WTC11 (cell line): ENCODE measurements around the gene FHIT. TPM values are rescaled to one million over a fixed set of nuclear protein-coding genes. Genes with fewer than 3 reads are reported as not detected.

Source experiments
- ATAC-seq: fragments of 200-7000 bp; cut with Tn5 transposase; 2 replicates; pipeline ENCODE4 v1.10.0; 2021; ENCODE audit warnings: mild to moderate bottlenecking, moderate library complexity
- CTCF ChIA-PET: fragments of 300-600 bp; sonication (Branson Sonifier 250); formaldehyde crosslinking; loops from one replicate; lab custom pipeline; 2021; ENCODE audit warnings: antibody characterized with exemption; lab: Charles Lee
- POLR2A ChIA-PET: fragments of 350-600 bp; sonication (Branson Sonifier 250); formaldehyde crosslinking; loops from one replicate; lab custom pipeline; 2021; ENCODE audit warnings: antibody characterized with exemption; lab: Charles Lee
- DNase-seq: peaks from one replicate; pipeline ENCODE4 v3.0.0; 2021; ENCODE audit warnings: low spot score
- H3K27ac Mint-ChIP-seq: 2 replicates; pipeline ENCODE4 v1.8.0; 2021; ENCODE audit warnings: mixed read lengths
- H3K27me3 Mint-ChIP-seq: 2 replicates; pipeline ENCODE4 v1.8.0; 2021; ENCODE audit warnings: low read depth, mild to moderate bottlenecking, moderate library complexity, mixed read lengths
- H3K36me3 Mint-ChIP-seq: 2 replicates; pipeline ENCODE4 v1.8.0; 2021; ENCODE audit warnings: mixed read lengths
- H3K4me1 Mint-ChIP-seq: 2 replicates; pipeline ENCODE4 v1.8.0; 2022; ENCODE audit warnings: mixed read lengths
- H3K4me3 Mint-ChIP-seq: 2 replicates; pipeline ENCODE4 v1.8.0; 2021; ENCODE audit warnings: mild to moderate bottlenecking, moderate library complexity, mixed read lengths
- H3K9me3 Mint-ChIP-seq: 2 replicates; pipeline ENCODE4 v1.8.0; 2021; ENCODE audit warnings: mixed read lengths
- AFF4 ChIP-seq: sonication (generic); formaldehyde crosslinking; IDR thresholded peaks from 2 replicates; pipeline ENCODE4 v1.8.1; 2023; ENCODE audit warnings: mild to moderate bottlenecking, missing genetic modification reagents, borderline replicate concordance
- ATF2 ChIP-seq: sonication (generic); formaldehyde crosslinking; IDR thresholded peaks from 2 replicates; pipeline ENCODE4 v1.8.1; 2022; ENCODE audit warnings: low read depth, missing genetic modification reagents, borderline replicate concordance
- ATF6 ChIP-seq: sonication (generic); formaldehyde crosslinking; IDR thresholded peaks from 2 replicates; pipeline ENCODE4 v1.8.1; 2023; ENCODE audit warnings: mild to moderate bottlenecking, missing genetic modification reagents
- CBFB ChIP-seq: sonication (generic); formaldehyde crosslinking; IDR thresholded peaks from 2 replicates; pipeline ENCODE4 v1.8.1; 2022; ENCODE audit warnings: mild to moderate bottlenecking, low read depth, missing genetic modification reagents
- E2F4 ChIP-seq: sonication (generic); formaldehyde crosslinking; IDR thresholded peaks from 2 replicates; pipeline ENCODE4 v1.8.1; 2022; ENCODE audit warnings: low read depth, mild to moderate bottlenecking, moderate library complexity, missing genetic modification reagents, borderline replicate concordance
- E2F5 ChIP-seq: sonication (generic); formaldehyde crosslinking; IDR thresholded peaks from 2 replicates; pipeline ENCODE4 v1.8.1; 2022; ENCODE audit warnings: mild to moderate bottlenecking, moderate library complexity, missing genetic modification reagents
- EMX1 ChIP-seq: fragments of 250-450 bp; sonication (Bioruptor Pico); IDR thresholded peaks from 2 replicates; pipeline ENCODE4 v1.8.0; 2021; ENCODE audit warnings: mild to moderate bottlenecking
- ESRRA ChIP-seq: sonication (generic); formaldehyde crosslinking; IDR thresholded peaks from 2 replicates; pipeline ENCODE4 v1.8.1; 2022; ENCODE audit warnings: mild to moderate bottlenecking, missing genetic modification reagents, borderline replicate concordance
- GRHL2 ChIP-seq: fragments of 250-450 bp; sonication (Bioruptor Pico); IDR thresholded peaks from 2 replicates; pipeline ENCODE4 v1.8.0; 2022; ENCODE audit warnings: mild to moderate bottlenecking, moderate library complexity; ENCODE audit not compliant: insufficient replicate concordance, severe bottlenecking
- HMGA2 ChIP-seq: fragments of 250-450 bp; sonication (Bioruptor Pico); IDR thresholded peaks from 2 replicates; pipeline ENCODE4 v1.4.0; 2021; ENCODE audit warnings: mild to moderate bottlenecking, moderate library complexity
- JAZF1 ChIP-seq: fragments of 250-450 bp; sonication (Bioruptor Pico); IDR thresholded peaks from 2 replicates; pipeline ENCODE4 v1.9.0; 2021; ENCODE audit warnings: moderate library complexity, mild to moderate bottlenecking, inconsistent platforms
- MAX ChIP-seq: sonication (generic); formaldehyde crosslinking; IDR thresholded peaks from 2 replicates; pipeline ENCODE4 v1.8.0; 2022; ENCODE audit warnings: mild to moderate bottlenecking, missing genetic modification reagents
- NFE2L1 ChIP-seq: sonication (generic); formaldehyde crosslinking; IDR thresholded peaks from 2 replicates; pipeline ENCODE4 v1.8.1; 2023; ENCODE audit warnings: missing genetic modification reagents
- SOX15 ChIP-seq: fragments of 250-450 bp; sonication (Bioruptor Pico); IDR thresholded peaks from 2 replicates; pipeline ENCODE4 v1.9.0; 2021; ENCODE audit warnings: mild to moderate bottlenecking
- SP1 ChIP-seq: sonication (generic); formaldehyde crosslinking; conservative IDR thresholded peaks from 2 replicates; pipeline ENCODE4 v1.8.1; 2022; ENCODE audit warnings: missing genetic modification reagents
- USF2 ChIP-seq: sonication (generic); formaldehyde crosslinking; IDR thresholded peaks from 2 replicates; pipeline ENCODE4 v1.8.1; 2023; ENCODE audit warnings: mild to moderate bottlenecking, missing genetic modification reagents, moderate library complexity
- ZNF317 ChIP-seq: sonication (generic); formaldehyde crosslinking; IDR thresholded peaks from 2 replicates; pipeline ENCODE4 v1.8.1; 2023; ENCODE audit warnings: low read depth, mild to moderate bottlenecking, moderate library complexity, missing genetic modification reagents, borderline replicate concordance
- ZNF671 ChIP-seq: fragments of 250-450 bp; sonication (Bioruptor Pico); IDR thresholded peaks from 2 replicates; pipeline ENCODE4 v1.8.0; 2021; ENCODE audit warnings: mild to moderate bottlenecking
- total RNA-seq: library from RNA; stranded (reverse); gene quantifications from 3 replicates; pipeline ENCODE4 v1.2.3, GENCODE V29; 2021

FHIT gene
- total RNA-seq, 1 experiment from 2014 or later, result 2.6 TPM

GRCh38 chr3:61157414-61157813 lies 93.8 kb downstream of the FHIT start:
- no peaks in the 10 kb centered on the region for H3K36me3 Mint-ChIP-seq
- CTCF ChIA-PET, result no interaction called here
- no peaks in the 10 kb centered on the region for H3K27me3 Mint-ChIP-seq
- no peak for ATAC-seq
- no peak overlapping the region for H3K4me3 Mint-ChIP-seq
- POLR2A ChIA-PET, result no interaction called here
- TF ChIP-seq MAX (CRISPR knock-in tag) (no peak), ZNF317 (CRISPR knock-in tag) (no peak), ATF6 (no peak), ESRRA (CRISPR knock-in tag) (no peak), HMGA2 (CRISPR knock-in tag) (no peak), JAZF1 (CRISPR knock-in tag) (no peak), GRHL2 (CRISPR knock-in tag) (no peak), SP1 (CRISPR knock-in tag) (no peak), CBFB (no peak), E2F4 (CRISPR knock-in tag) (no peak), SOX15 (CRISPR knock-in tag) (no peak), E2F5 (no peak), EMX1 (no peak), ZNF671 (CRISPR knock-in tag) (no peak), USF2 (CRISPR knock-in tag) (no peak), NFE2L1 (CRISPR knock-in tag) (no peak), ATF2 (CRISPR knock-in tag) (no peak), AFF4 (CRISPR knock-in tag) (no peak)
- no peak overlapping the region for H3K27ac Mint-ChIP-seq
- no peak for DNase-seq
- peaks cover 2% of the 10 kb centered on the region for H3K9me3 Mint-ChIP-seq
- peaks cover 33% of the 10 kb centered on the region for H3K4me1 Mint-ChIP-seq
